ENCODE data around the gene CSRNP3.
"Not testable (repeated sequence)": the region's sequence is repeated elsewhere in the genome, so short reads cannot be mapped to it uniquely, and the experiment has no call there.

CSRNP3 gene

GRCh38 chr2:165665614-165666013 lies 196.1 kb downstream of the CSRNP3 start:
- no peaks in the 10 kb centered on the region for H3K79me2 ChIP-seq (ENCODE audit: insufficient read depth, low read length)
- no peaks in the 10 kb centered on the region for H3K9me2 ChIP-seq (replicated peaks; ENCODE audit: low read depth, low read length)
- TF ChIP-seq EZH2phosphoT487 (IDR thresholded peaks at IDR 0.05; ENCODE audit: borderline replicate concordance), result no peak
- no peaks in the 10 kb centered on the region for H3F3A ChIP-seq (ENCODE audit: low read depth)
- no peak overlapping the region for H3K4me2 ChIP-seq (ENCODE audit: low read depth, low read length, poor library complexity, severe bottlenecking)
- no peaks in the 10 kb centered on the region for H3K36me3 ChIP-seq (ENCODE audit: insufficient read depth, low read length)
- no peak overlapping the region for H3K9ac ChIP-seq (ENCODE audit: low read depth, low read length, poor library complexity, severe bottlenecking)
- H3K4me3 ChIP-seq (ENCODE audit: low read length, poor library complexity, severe bottlenecking), result no peak overlapping the region
- H3K9me3 ChIP-seq (ENCODE audit: insufficient read depth, low read depth, low read length), result no peaks in the 10 kb centered on the region
- H2AFZ ChIP-seq (ENCODE audit: low read length), result no peak overlapping the region
- no peaks in the 10 kb centered on the region for H4K20me1 ChIP-seq (ENCODE audit: insufficient read depth, low read length, poor library complexity, severe bottlenecking)
- H3K27me3 ChIP-seq (ENCODE audit: insufficient read depth, low read length, poor library complexity, severe bottlenecking), result no peaks in the 10 kb centered on the region
- no peaks in the 10 kb centered on the region for H3K4me1 ChIP-seq (ENCODE audit: insufficient read depth, low read length, poor library complexity, severe bottlenecking)

GRCh38 chr2:165666073-165666472 lies 196.6 kb downstream of the CSRNP3 start:
- not testable (repeated sequence) for H3K9me2 ChIP-seq (replicated peaks; ENCODE audit: low read depth, low read length); H2AFZ ChIP-seq (ENCODE audit: low read length); H3F3A ChIP-seq (ENCODE audit: low read depth); H3K79me2 ChIP-seq (ENCODE audit: insufficient read depth, low read length); H3K4me3 ChIP-seq (ENCODE audit: low read length, poor library complexity, severe bottlenecking); H4K20me1 ChIP-seq (ENCODE audit: insufficient read depth, low read length, poor library complexity, severe bottlenecking); H3K4me1 ChIP-seq (ENCODE audit: insufficient read depth, low read length, poor library complexity, severe bottlenecking); H3K9me3 ChIP-seq (ENCODE audit: insufficient read depth, low read depth, low read length); H3K36me3 ChIP-seq (ENCODE audit: insufficient read depth, low read length); H3K4me2 ChIP-seq (ENCODE audit: low read depth, low read length, poor library complexity, severe bottlenecking); H3K27me3 ChIP-seq (ENCODE audit: insufficient read depth, low read length, poor library complexity, severe bottlenecking); H3K9ac ChIP-seq (ENCODE audit: low read depth, low read length, poor library complexity, severe bottlenecking)

GRCh38 chr2:165666605-165667004 lies 197.1 kb downstream of the CSRNP3 start:
- no peak for TF ChIP-seq EZH2phosphoT487 (IDR thresholded peaks at IDR 0.05; ENCODE audit: borderline replicate concordance)
- TF ChIP-seq, protein P1, sequence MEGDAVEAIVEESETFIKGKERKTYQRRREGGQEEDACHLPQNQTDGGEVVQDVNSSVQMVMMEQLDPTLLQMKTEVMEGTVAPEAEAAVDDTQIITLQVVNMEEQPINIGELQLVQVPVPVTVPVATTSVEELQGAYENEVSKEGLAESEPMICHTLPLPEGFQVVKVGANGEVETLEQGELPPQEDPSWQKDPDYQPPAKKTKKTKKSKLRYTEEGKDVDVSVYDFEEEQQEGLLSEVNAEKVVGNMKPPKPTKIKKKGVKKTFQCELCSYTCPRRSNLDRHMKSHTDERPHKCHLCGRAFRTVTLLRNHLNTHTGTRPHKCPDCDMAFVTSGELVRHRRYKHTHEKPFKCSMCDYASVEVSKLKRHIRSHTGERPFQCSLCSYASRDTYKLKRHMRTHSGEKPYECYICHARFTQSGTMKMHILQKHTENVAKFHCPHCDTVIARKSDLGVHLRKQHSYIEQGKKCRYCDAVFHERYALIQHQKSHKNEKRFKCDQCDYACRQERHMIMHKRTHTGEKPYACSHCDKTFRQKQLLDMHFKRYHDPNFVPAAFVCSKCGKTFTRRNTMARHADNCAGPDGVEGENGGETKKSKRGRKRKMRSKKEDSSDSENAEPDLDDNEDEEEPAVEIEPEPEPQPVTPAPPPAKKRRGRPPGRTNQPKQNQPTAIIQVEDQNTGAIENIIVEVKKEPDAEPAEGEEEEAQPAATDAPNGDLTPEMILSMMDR (conservative IDR thresholded peaks at IDR 0.05; ENCODE audit: low read length), result no peak
- H4K20me1 ChIP-seq (ENCODE audit: insufficient read depth, low read length, poor library complexity, severe bottlenecking), result no peaks in the 10 kb centered on the region

GRCh38 chr2:165667375-165667774 lies 197.9 kb downstream of the CSRNP3 start:
- H3K4me2 ChIP-seq (ENCODE audit: low read depth, low read length, poor library complexity, severe bottlenecking), result no peak overlapping the region
- no peaks in the 10 kb centered on the region for H3K9me3 ChIP-seq (ENCODE audit: insufficient read depth, low read depth, low read length)
- no peaks in the 10 kb centered on the region for H4K20me1 ChIP-seq (ENCODE audit: insufficient read depth, low read length, poor library complexity, severe bottlenecking)

More at GRCh38 chr2:165666605-165667004, 197.1 kb downstream of the CSRNP3 start:
- Histone ChIP-seq H3K9me2 (replicated peaks; ENCODE audit: low read depth, low read length) (no peaks in the 10 kb centered on the region), H2AFZ (ENCODE audit: low read length) (no peak overlapping the region), H3K79me2 (ENCODE audit: insufficient read depth, low read length) (no peaks in the 10 kb centered on the region), H3K9ac (ENCODE audit: low read depth, low read length, poor library complexity, severe bottlenecking) (no peak overlapping the region), H3K27me3 (ENCODE audit: insufficient read depth, low read length, poor library complexity, severe bottlenecking) (no peaks in the 10 kb centered on the region), H3K9me3 (ENCODE audit: insufficient read depth, low read depth, low read length) (no peaks in the 10 kb centered on the region), H3K36me3 (ENCODE audit: insufficient read depth, low read length) (no peaks in the 10 kb centered on the region), H3K4me1 (ENCODE audit: insufficient read depth, low read length, poor library complexity, severe bottlenecking) (no peaks in the 10 kb centered on the region), H3K4me3 (ENCODE audit: low read length, poor library complexity, severe bottlenecking) (no peak overlapping the region), H3F3A (ENCODE audit: low read depth) (no peaks in the 10 kb centered on the region), H3K4me2 (ENCODE audit: low read depth, low read length, poor library complexity, severe bottlenecking) (no peak overlapping the region)

More at GRCh38 chr2:165667375-165667774, 197.9 kb downstream of the CSRNP3 start:
- no peaks in the 10 kb centered on the region for H3K79me2 ChIP-seq (ENCODE audit: insufficient read depth, low read length)
- H3K36me3 ChIP-seq (ENCODE audit: insufficient read depth, low read length), result no peaks in the 10 kb centered on the region
- no peak overlapping the region for H3K9ac ChIP-seq (ENCODE audit: low read depth, low read length, poor library complexity, severe bottlenecking)
- TF ChIP-seq, protein P1 (conservative IDR thresholded peaks at IDR 0.05; ENCODE audit: low read length), result no peak
- no peak for TF ChIP-seq EZH2phosphoT487 (IDR thresholded peaks at IDR 0.05; ENCODE audit: borderline replicate concordance)
- no peak overlapping the region for H3K4me3 ChIP-seq (ENCODE audit: low read length, poor library complexity, severe bottlenecking)
- H3K27me3 ChIP-seq (ENCODE audit: insufficient read depth, low read length, poor library complexity, severe bottlenecking), result no peaks in the 10 kb centered on the region
- H2AFZ ChIP-seq (ENCODE audit: low read length), result no peak overlapping the region
- no peaks in the 10 kb centered on the region for H3F3A ChIP-seq (ENCODE audit: low read depth)
- no peaks in the 10 kb centered on the region for H3K9me2 ChIP-seq (replicated peaks; ENCODE audit: low read depth, low read length)
- H3K4me1 ChIP-seq (ENCODE audit: insufficient read depth, low read length, poor library complexity, severe bottlenecking), result no peaks in the 10 kb centered on the region

All from Loucy (cell line).